Measurements from ENCODE around the gene BRS3. TPM values are rescaled to one million over a fixed set of nuclear protein-coding genes. Genes with fewer than 3 reads are reported as not detected.

BRS3 gene
- total and polyA plus RNA-seq, 9 of the 15 experiments (the other 6 are each of a cell fraction or from before 2014, with no cell fraction given): not detected

- no peaks in the 10 kb centered on the region for H4K20me1 ChIP-seq (replicated peaks; ENCODE audit: control insufficient read depth, insufficient read depth, low read length)
- H3K27me3 ChIP-seq (ENCODE audit: control insufficient read depth in 2 of 2, insufficient read depth in 2 of 2, low read length in 2 of 2): peaks cover 0 to 4% of the 10 kb centered on the region in 2 experiments; a peak in 4 of 5 replicates
- no peak overlapping the region for H3K4me3 ChIP-seq
- no TSS peak for BruUV-seq (replicated peaks)
- ChIA-PET POLR2A (no interaction called here), CTCF (ENCODE audit: low intra/inter-chr PET ratio) (interaction anchor here (0.7 kb wide), 1 partner anchor 58 kb away, joined by 5 read pairs; no protein-coding TSS in a partner anchor)
- in situ Hi-C loops (cut with MboI) (no loop called here), intact Hi-C loops (cut with micrococcal nuclease) (loop anchor here (2.0 kb wide), 1 partner anchor 58 kb away; no protein-coding TSS in a partner anchor)
- H3K4me2 ChIP-seq (ENCODE audit: insufficient read depth, low read length): no peak overlapping the region
- FAIRE-seq (no peak), DNase-seq (ENCODE audit: extremely low read depth in 1 of 4, low spot score in 3 of 4) (no peak), ATAC-seq (no peak)
- no peak overlapping the region for H2AFZ ChIP-seq (ENCODE audit: low read depth, low read length)
- H3K9me3 ChIP-seq (replicated peaks; ENCODE audit: control insufficient read depth, insufficient read depth, low read depth, low read length): no peaks in the 10 kb centered on the region
- no peak overlapping the region for H3K9ac ChIP-seq (ENCODE audit: insufficient read depth in 1 of 2, low read depth in 2 of 2, low read length in 2 of 2)
- WGBS (ENCODE audit: insufficient coverage, low coverage, missing lambda C conversion rate): 1% methylated on average over 5 of the region's 5 CpGs
- H3K27ac ChIP-seq (ENCODE audit: extremely low read depth, low read depth, low read length): no peak overlapping the region
- no peaks in the 10 kb centered on the region for H3K36me3 ChIP-seq (ENCODE audit: control insufficient read depth, insufficient read depth, low read length)
- H3K79me2 ChIP-seq (ENCODE audit: control insufficient read depth, insufficient read depth, low read length): no peaks in the 10 kb centered on the region
- no peaks in the 10 kb centered on the region for H3K4me1 ChIP-seq (replicated peaks in 1 of 2; ENCODE audit: control insufficient read depth in 2 of 2, insufficient read depth in 2 of 2, low read length in 2 of 2)
- H3K9me1 ChIP-seq (ENCODE audit: control insufficient read depth, insufficient read depth, low read length): no peaks in the 10 kb centered on the region
- TF ChIP-seq RAD21 (CRISPR knock-in tag; conservative IDR thresholded peaks at IDR 0.05 in 1 of 2, IDR thresholded peaks at IDR 0.05 in 1 of 2): peak; percentile 42 to 60
- TF ChIP-seq REST (IDR thresholded peaks at IDR 0.05; ENCODE audit: borderline replicate concordance): 0 out of 2 replicates have a peak, but pooled peaks have one; percentile 13
- no peak for TF ChIP-seq REST (CRISPR knock-in tag; IDR thresholded peaks at IDR 0.05; ENCODE audit: low read depth)
- TF ChIP-seq ZNF398 (CRISPR knock-in tag; IDR thresholded peaks at IDR 0.05): no peak
- peak; percentile 24 to 41 (median 39); a peak in 3 of 6 replicates for TF ChIP-seq CTCF (IDR thresholded peaks at IDR 0.05 in 2 of 3, conservative IDR thresholded peaks at IDR 0.05 in 1 of 3; ENCODE audit: insufficient read depth in 2 of 3, low read depth in 1 of 3, low read length in 3 of 3)
- 0 out of 2 replicates have a peak, but pooled peaks have one; percentile 14 for TF ChIP-seq DEAF1 (CRISPR knock-in tag; IDR thresholded peaks at IDR 0.05)
- TF ChIP-seq NR2C2 (CRISPR knock-in tag; IDR thresholded peaks at IDR 0.05): no peak
- no peak for TF ChIP-seq NR2C2 (tag; IDR thresholded peaks at IDR 0.05)
These were observed 31.3 kb downstream of the BRS3 start for GRCh38 chrX:136519069-136519468.
